ENCODE results near the gene CREB5. TPM values are rescaled to one million over a fixed set of nuclear protein-coding genes. Genes with fewer than 3 reads are reported as not detected.

CREB5 gene
- total RNA-seq, 2 experiments from 2014 or later: 0.19 to 0.22 TPM

GRCh38 chr7:28705350-28705749 is 293.0 kb downstream of the CREB5 start:
- H3K9me3 ChIP-seq (ENCODE audit: control insufficient read depth in 1 of 2, insufficient read depth in 1 of 2, low read length in 2 of 2): no peaks in the 10 kb centered on the region
- no peaks in the 10 kb centered on the region for H3K9me3 Mint-ChIP-seq
- no peak for ATAC-seq (ENCODE audit: poor library complexity)
- no peaks in the 10 kb centered on the region for H3K36me3 Mint-ChIP-seq (ENCODE audit: low read depth)
- DNase-seq: no peak
- H3K4me3 Mint-ChIP-seq: no peak overlapping the region
- H3K36me3 ChIP-seq (ENCODE audit: insufficient read depth, low read length): no peaks in the 10 kb centered on the region
- intact Hi-C loops (cut with DNase I, micrococcal nuclease): no loop called here
- TF ChIP-seq, protein P1, sequence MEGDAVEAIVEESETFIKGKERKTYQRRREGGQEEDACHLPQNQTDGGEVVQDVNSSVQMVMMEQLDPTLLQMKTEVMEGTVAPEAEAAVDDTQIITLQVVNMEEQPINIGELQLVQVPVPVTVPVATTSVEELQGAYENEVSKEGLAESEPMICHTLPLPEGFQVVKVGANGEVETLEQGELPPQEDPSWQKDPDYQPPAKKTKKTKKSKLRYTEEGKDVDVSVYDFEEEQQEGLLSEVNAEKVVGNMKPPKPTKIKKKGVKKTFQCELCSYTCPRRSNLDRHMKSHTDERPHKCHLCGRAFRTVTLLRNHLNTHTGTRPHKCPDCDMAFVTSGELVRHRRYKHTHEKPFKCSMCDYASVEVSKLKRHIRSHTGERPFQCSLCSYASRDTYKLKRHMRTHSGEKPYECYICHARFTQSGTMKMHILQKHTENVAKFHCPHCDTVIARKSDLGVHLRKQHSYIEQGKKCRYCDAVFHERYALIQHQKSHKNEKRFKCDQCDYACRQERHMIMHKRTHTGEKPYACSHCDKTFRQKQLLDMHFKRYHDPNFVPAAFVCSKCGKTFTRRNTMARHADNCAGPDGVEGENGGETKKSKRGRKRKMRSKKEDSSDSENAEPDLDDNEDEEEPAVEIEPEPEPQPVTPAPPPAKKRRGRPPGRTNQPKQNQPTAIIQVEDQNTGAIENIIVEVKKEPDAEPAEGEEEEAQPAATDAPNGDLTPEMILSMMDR (IDR thresholded peaks at IDR 0.05): no peak
- POLR2A ChIA-PET: no interaction called here
- H3K4me3 ChIP-seq (ENCODE audit: low read length): no peak overlapping the region
- H3K27me3 Mint-ChIP-seq: no peaks in the 10 kb centered on the region
- H3K27ac Mint-ChIP-seq: no peak overlapping the region
- CTCF ChIA-PET: no interaction called here
- H3K4me1 ChIP-seq (ENCODE audit: insufficient read depth, low read length): no peaks in the 10 kb centered on the region
- H3K4me1 Mint-ChIP-seq (ENCODE audit: low read depth): no peaks in the 10 kb centered on the region
- H3K27me3 ChIP-seq (ENCODE audit: control insufficient read depth in 1 of 2, insufficient read depth in 2 of 2, low read length in 2 of 2): no peaks in the 10 kb centered on the region
- H3K27ac ChIP-seq (ENCODE audit: low read depth in 1 of 2, low read length in 2 of 2): no peak overlapping the region

DNA sequence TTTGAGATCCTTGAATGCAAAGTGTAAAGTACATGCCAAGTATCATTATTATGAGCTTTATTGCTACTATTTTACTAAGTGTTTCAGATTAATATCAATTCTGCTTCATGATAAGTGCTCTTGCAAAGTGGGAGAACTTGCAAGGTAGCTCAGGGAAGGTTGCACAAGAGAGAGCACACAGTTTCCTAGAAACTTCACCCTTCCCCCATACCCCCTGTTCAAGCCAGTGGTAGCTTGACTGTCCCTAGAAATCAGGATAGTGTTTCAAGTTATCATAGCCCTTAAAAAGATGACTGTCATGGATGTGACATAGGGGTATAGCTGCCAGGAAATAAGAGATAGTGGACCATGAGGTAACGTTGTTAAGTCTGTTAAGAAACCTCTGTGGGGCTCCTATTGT is 294.3 kb downstream of the CREB5 start:
- CTCF ChIA-PET: no interaction called here
- ATAC-seq (ENCODE audit: poor library complexity) (no peak), DNase-seq (no peak)
- Histone ChIP-seq H3K36me3 (ENCODE audit: insufficient read depth, low read length) (no peaks in the 10 kb centered on the region), H3K4me3 (ENCODE audit: low read length) (no peak overlapping the region), H3K4me1 (ENCODE audit: insufficient read depth, low read length) (no peaks in the 10 kb centered on the region), H3K9me3 (ENCODE audit: control insufficient read depth in 1 of 2, insufficient read depth in 1 of 2, low read length in 2 of 2) (no peaks in the 10 kb centered on the region), H3K27me3 (ENCODE audit: control insufficient read depth in 1 of 2, insufficient read depth in 2 of 2, low read length in 2 of 2) (no peaks in the 10 kb centered on the region), H3K27ac (ENCODE audit: low read depth in 1 of 2, low read length in 2 of 2) (no peak overlapping the region)
- Mint-ChIP-seq H3K9me3 (no peaks in the 10 kb centered on the region), H3K27ac (no peak overlapping the region), H3K4me3 (no peak overlapping the region), H3K4me1 (ENCODE audit: low read depth) (no peaks in the 10 kb centered on the region), H3K36me3 (ENCODE audit: low read depth) (no peaks in the 10 kb centered on the region), H3K27me3 (no peaks in the 10 kb centered on the region)
- POLR2A ChIA-PET: no interaction called here
- TF ChIP-seq, protein P1 (IDR thresholded peaks at IDR 0.05): no peak
- intact Hi-C loops (cut with DNase I, micrococcal nuclease): no loop called here

DNA sequence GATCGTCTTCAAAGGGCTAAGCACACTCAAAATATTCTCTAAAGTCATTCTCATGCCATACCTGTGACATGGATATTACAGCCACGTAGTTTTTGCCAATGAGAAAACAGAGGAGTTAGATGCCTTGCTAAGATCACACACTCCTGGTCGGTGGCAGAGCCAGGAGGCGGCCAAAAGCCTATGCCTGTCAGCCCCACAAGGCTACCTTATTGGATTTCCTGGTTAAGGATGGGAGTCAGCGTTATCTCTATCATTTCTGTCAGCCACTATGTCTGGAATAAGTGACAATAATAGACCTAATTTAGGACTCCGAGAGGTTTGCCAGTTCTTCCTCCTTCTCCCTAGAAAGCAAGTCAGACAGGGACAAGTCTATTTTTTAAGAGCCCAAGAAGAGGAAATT is 295.0 kb downstream of the CREB5 start:
- H3K4me3 ChIP-seq (ENCODE audit: low read length): no peak overlapping the region
- no peaks in the 10 kb centered on the region for H3K4me1 ChIP-seq (ENCODE audit: insufficient read depth, low read length)
- no peaks in the 10 kb centered on the region for H3K9me3 ChIP-seq (ENCODE audit: control insufficient read depth in 1 of 2, insufficient read depth in 1 of 2, low read length in 2 of 2)
- TF ChIP-seq, protein P1 (IDR thresholded peaks at IDR 0.05): no peak
- no peak overlapping the region for H3K4me3 Mint-ChIP-seq
- H3K4me1 Mint-ChIP-seq (ENCODE audit: low read depth): no peaks in the 10 kb centered on the region
- DNase-seq (no peak), ATAC-seq (ENCODE audit: poor library complexity) (no peak)
- H3K27me3 ChIP-seq (ENCODE audit: control insufficient read depth in 1 of 2, insufficient read depth in 2 of 2, low read length in 2 of 2): no peaks in the 10 kb centered on the region
- H3K27me3 Mint-ChIP-seq: no peaks in the 10 kb centered on the region
- intact Hi-C loops (cut with DNase I, micrococcal nuclease): no loop called here
- POLR2A ChIA-PET: no interaction called here
- no peak overlapping the region for H3K27ac ChIP-seq (ENCODE audit: low read depth in 1 of 2, low read length in 2 of 2)
- no peak overlapping the region for H3K27ac Mint-ChIP-seq
- H3K9me3 Mint-ChIP-seq: no peaks in the 10 kb centered on the region
- H3K36me3 Mint-ChIP-seq (ENCODE audit: low read depth): no peaks in the 10 kb centered on the region
- CTCF ChIA-PET: no interaction called here
- no peaks in the 10 kb centered on the region for H3K36me3 ChIP-seq (ENCODE audit: insufficient read depth, low read length)
